Fibroblast of skin of back (primary cell): ENCODE measurements around the gene HOXB8.

Source experiments
- DNase-seq: peaks from one replicate; pipeline ENCODE4 v3.0.0-alpha.2; 2013

The HOXB8 gene

GRCh38 chr17:48624544-48625494, 9.7 kb upstream of the HOXB8 start:
- DNase-seq = no peak

GRCh38 chr17:48624118-48624517, 9.0 kb upstream of the HOXB8 start:
- DNase-seq = no peak

- no peak for DNase-seq
Observed at GRCh38 chr17:48623583-48623982, 8.5 kb upstream of the HOXB8 start.

GRCh38 chr17:48622857-48623256, 7.8 kb upstream of the HOXB8 start:
- no peak for DNase-seq

GRCh38 chr17:48621410-48622392, 6.6 kb upstream of the HOXB8 start:
- DNase-seq = no peak

GRCh38 chr17:48620461-48621139, 5.5 kb upstream of the HOXB8 start:
- DNase-seq = no peak

GRCh38 chr17:48619826-48620449, 4.8 kb upstream of the HOXB8 start:
- no peak for DNase-seq

- DNase-seq = peak; percentile 66
Observed at GRCh38 chr17:48618256-48618896, 3.3 kb upstream of the HOXB8 start.

- DNase-seq = no peak
Observed at GRCh38 chr17:48617471-48618255, 2.6 kb upstream of the HOXB8 start.

- no peak for DNase-seq
Observed at GRCh38 chr17:48616717-48617470, 1.8 kb upstream of the HOXB8 start.

GRCh38 chr17:48615963-48616716, 1.0 kb upstream of the HOXB8 start:
- DNase-seq = no peak

- DNase-seq = no peak
Observed at GRCh38 chr17:48613862-48614694, 1.0 kb downstream of the HOXB8 start.

GRCh38 chr17:48612854-48613691, 2.0 kb downstream of the HOXB8 start:
- peak; percentile 25 for DNase-seq

GRCh38 chr17:48612456-48612853, 2.6 kb downstream of the HOXB8 start:
- DNase-seq = no peak

- no peak for DNase-seq
Observed at GRCh38 chr17:48611681-48612455, 3.2 kb downstream of the HOXB8 start.

GRCh38 chr17:48611213-48611612, 3.9 kb downstream of the HOXB8 start:
- DNase-seq = no peak
